SW480 (cell line): ENCODE data around the gene ST7.

Source experiments
- DNase-seq: peaks from one replicate; pipeline ENCODE4 v3.0.0-alpha.2; 2016; ENCODE audit warnings: low spot score

Gene ST7

GRCh38 chr7:117273325-117273724 lies 320.0 kb downstream of the ST7 start:
- no peak for DNase-seq

- no peak for DNase-seq
Observed at GRCh38 chr7:117273814-117274225, 320.5 kb downstream of the ST7 start.

GRCh38 chr7:117274951-117275350 lies 321.6 kb downstream of the ST7 start:
- no peak for DNase-seq

- DNase-seq = no peak
Observed at GRCh38 chr7:117277576-117277975, 324.3 kb downstream of the ST7 start.

- no peak for DNase-seq
Observed at GRCh38 chr7:117278040-117278439, 324.7 kb downstream of the ST7 start.

GRCh38 chr7:117279203-117279602 lies 325.9 kb downstream of the ST7 start:
- DNase-seq = no peak
